H1 (cell line): ENCODE measurements around the gene DHTKD1. TPM values are rescaled to one million over a fixed set of nuclear protein-coding genes. Genes with fewer than 3 reads are reported as not detected.

ENCODE experiments used
- FOSL1 ChIP-seq: IDR thresholded peaks from 2 replicates; pipeline ENCODE4 v1.6.1; 2011; ENCODE audit warnings: mild to moderate bottlenecking, low read depth, low read length, moderate library complexity; ENCODE audit not compliant: insufficient read depth
- RBBP5 ChIP-seq: IDR thresholded peaks from 2 replicates; pipeline ENCODE4 v1.7.1; 2012; ENCODE audit warnings: low read depth, mild to moderate bottlenecking, inconsistent platforms, low read length, moderate library complexity, borderline replicate concordance
- TAF1 ChIP-seq: IDR thresholded peaks from 2 replicates; pipeline ENCODE4 v1.6.1; 2011; ENCODE audit warnings: mild to moderate bottlenecking, low read depth, low read length
- polyA plus RNA-seq, 7 experiments: library from polyadenylated mRNA; depleted of rRNA in 3 of 7; stranded (reverse) in 5 of 7; unstranded in 2 of 7; fragments of >200 nt in 5 of 7; fragments of 200-250 nt in 2 of 7; gene quantifications; 1 replicate in 5 of 7; 2 replicates in 1 of 7; 4 replicates in 1 of 7; pipeline versions ENCODE4 v1.2.1 to v1.2.3, GENCODE V29; 2011 to 2013; ENCODE audit warnings: missing spikeins in 2 of 7, mixed read lengths in 2 of 7
- total RNA-seq: library from RNA; stranded (reverse); fragmentation: NEBNext Ultra II Directional; extraction: Animal tissue kit (Norgen Biotek cat#: 25700); gene quantifications from 2 replicates; pipeline ENCODE4 v1.2.1, GENCODE V29; 2021
- TF ChIP-seq, protein P1 (sequence below): IDR thresholded peaks from 2 replicates; pipeline ENCODE4 v1.6.1; 2011; ENCODE audit warnings: low read length, improper control_type of control experiment

Gene DHTKD1
- total and polyA plus RNA-seq, 2 of the 8 experiments (the other 6 are each of a cell fraction or from before 2014, with no cell fraction given), result 49.8 to 74.9 TPM

DNA sequence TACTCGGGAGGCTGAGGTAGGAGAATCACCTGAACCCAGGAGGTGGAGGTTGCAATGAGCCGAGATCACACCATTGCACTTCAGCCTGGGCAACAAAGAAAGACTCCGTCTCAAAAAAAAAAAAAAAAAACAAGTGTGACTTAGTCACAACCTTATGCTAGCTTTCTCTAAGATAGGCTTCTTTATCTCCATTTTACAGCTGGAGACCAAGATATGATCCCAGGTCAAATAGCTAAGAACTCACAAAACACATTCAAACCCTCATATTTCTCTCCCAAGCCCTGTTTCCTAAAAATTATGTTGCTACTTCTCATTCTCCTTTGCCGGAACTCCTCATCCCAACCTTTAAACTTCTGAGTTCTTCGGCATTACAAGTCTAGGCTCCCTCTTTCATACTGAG is 13.0 kb upstream of the DHTKD1 start (continued):
- TF ChIP-seq TAF1 (no peak), RBBP5 (no peak), FOSL1 (no peak)
- TF ChIP-seq, protein P1, sequence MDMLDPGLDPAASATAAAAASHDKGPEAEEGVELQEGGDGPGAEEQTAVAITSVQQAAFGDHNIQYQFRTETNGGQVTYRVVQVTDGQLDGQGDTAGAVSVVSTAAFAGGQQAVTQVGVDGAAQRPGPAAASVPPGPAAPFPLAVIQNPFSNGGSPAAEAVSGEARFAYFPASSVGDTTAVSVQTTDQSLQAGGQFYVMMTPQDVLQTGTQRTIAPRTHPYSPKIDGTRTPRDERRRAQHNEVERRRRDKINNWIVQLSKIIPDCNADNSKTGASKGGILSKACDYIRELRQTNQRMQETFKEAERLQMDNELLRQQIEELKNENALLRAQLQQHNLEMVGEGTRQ, result no peak
